C1 segment of cervical spinal cord (tissue), 14 donors: Measurements from ENCODE around the gene MTA3.
A peak's percentile ranks its signal among the peaks of the same experiment; 100 is the strongest.

Experiments used
- DNase-seq, 14 donors: peaks; one replicate each; lab custom pipeline; 2025; lab: John Stamatoyannopoulos, UW

Gene MTA3

DNA sequence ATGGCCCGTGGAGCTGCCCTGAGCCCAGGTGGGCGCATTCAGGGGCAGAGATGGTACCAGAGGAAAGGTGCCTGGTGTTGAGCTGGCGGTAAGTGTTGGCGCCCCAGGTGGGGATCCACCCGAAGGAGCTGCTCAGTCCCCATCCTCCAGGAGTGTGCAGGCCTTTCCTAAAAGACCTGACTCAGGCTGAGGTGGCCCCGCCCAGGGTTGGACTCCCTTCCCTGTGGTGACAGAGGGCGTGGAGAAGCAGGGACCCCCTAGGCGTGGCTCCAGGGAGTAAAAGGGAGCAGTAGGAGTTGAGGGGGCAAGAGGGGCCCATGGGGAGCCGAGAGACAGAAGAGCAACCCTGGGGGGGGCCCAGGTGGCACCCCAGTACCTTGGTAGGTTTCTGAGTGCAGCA is 193.1 kb downstream of the MTA3 start:
- no peak for DNase-seq

GRCh38 chr2:42762155-42762554 is 193.7 kb downstream of the MTA3 start:
- no peak for DNase-seq

DNA sequence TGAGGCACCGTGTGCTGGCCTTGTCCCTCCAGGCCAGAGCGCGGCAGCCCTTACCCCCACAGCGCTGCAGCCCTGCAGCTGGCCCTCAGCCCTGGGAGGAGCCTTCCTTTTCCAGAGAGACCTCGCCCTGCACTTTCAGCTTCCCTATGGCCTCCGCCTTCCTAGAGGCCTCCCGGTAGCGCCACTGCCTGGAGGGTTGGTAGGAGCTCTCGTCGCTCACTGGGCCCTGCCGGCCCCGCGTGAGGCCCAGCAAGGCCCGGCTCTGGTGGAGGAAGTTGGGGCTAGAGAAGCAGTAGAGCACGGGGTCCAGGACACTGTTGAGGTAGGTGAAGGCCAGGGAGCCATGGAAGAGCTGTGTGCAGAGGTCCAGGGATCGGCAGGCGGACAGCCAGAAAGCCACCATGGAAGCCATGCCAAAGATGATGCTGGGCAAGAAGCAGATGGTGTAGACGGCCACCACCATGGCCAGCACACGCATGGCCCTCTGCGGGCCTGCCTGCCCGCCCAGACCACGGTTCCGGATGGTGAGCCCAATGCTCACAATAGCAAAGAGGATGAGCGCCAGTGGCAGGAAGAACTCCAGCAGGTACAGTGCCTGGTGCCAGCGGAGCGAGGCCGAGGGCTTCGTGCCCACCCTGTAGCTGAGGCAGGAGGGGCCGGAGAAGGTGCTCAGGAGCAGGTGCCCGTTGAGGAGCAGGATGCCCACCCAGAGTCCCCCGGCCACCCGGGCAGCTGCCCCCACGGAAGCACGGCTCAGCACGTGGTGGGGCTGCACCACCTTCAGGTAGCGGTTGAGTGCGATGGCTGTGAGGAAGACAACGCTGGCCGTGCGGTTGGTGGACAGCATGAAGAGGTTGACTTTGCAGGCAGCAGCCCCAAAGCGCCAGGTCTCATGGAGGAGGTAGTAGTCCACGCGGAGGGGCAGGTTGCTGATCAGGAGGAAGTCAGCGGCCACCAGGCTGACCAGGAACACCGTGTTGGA is 194.7 kb downstream of the MTA3 start:
- DNase-seq = no peak

DNA sequence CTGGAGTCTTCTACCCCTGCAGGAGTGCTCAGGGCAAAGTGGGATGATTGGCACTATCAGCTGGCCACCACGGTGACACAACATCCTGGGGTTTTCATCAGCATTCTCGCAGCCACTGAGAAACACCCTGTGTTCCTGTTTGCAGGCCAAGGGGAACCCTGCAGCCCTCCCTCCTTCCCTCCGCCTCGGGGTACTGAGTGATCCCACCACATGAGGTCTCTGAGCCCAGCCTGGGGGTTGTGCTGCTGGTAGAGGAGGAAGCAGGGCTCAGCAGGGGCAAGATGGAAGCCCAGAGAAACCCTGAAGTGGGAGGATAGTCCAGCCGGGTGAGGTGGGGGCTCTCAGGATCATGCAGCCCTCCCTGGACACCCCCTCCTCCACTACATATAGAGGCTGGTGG is 195.7 kb downstream of the MTA3 start, which contains the start of gene OXER1:
Gene OXER1 (minus strand): TSS at position 40 of the 400 bp plus-strand sequence. CDS start 73 bp downstream, outside the sequence.
- peak in 1 of 14 donors; percentile 31 for DNase-seq

GRCh38 chr2:42764901-42765300 is 196.5 kb downstream of the MTA3 start:
- DNase-seq = no peak

GRCh38 chr2:42765686-42766085 is 197.3 kb downstream of the MTA3 start:
- DNase-seq = no peak

DNA sequence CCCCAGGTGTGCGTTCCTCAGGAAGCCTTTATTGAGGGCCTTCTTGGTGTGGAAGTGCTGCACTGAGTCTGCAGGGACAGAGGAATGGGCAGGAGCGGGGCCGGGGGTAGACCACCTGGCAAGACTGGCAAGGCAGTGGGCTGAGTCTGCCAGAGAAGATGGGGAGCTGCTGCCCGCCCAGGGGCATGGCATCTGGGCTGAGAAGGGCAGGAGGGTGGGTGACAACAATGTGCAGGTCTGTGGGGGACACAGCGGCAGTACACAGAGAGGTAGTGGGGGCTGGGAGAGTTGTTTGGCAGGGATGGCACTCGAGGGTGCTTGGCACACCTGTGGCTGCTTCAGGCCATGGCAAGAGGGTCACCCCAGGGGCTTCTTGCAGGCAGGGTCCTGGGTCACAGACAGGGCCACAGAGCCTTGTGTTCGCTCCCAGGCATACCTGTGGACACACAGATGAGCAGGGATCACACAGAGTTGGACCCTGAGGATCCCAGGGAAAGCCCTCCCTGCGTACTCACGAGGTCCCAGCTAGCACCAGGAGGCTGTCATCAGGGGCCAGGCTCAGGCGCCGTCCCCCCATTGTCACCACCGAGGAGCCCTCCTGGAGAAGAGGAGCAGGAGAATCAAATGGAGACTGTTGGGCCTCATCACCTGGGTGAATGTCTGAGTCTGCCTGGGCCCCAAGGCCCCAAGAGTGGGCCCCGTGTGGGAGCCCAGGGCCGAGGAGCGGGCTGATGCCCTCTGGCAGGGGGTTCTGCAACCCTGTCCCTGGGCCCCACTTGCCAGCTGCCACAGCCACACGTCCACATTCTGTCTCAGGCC is 198.9 kb downstream of the MTA3 start:
- no peak for DNase-seq

- no peak for DNase-seq
These were observed 199.7 kb downstream of the MTA3 start for GRCh38 chr2:42767899-42768705.

- DNase-seq = no peak
These were observed 200.3 kb downstream of the MTA3 start for GRCh38 chr2:42768706-42769256.

GRCh38 chr2:42769583-42770287 is 201.3 kb downstream of the MTA3 start:
- no peak for DNase-seq

- DNase-seq = peak in 5 of 14 donors; percentile 24 to 71 (median 42)
These were observed 202.1 kb downstream of the MTA3 start for GRCh38 chr2:42770288-42771131.

GRCh38 chr2:42771546-42772153 is 203.2 kb downstream of the MTA3 start:
- no peak for DNase-seq

- no peak for DNase-seq
These were observed 206.8 kb downstream of the MTA3 start for GRCh38 chr2:42775186-42775585.

DNA sequence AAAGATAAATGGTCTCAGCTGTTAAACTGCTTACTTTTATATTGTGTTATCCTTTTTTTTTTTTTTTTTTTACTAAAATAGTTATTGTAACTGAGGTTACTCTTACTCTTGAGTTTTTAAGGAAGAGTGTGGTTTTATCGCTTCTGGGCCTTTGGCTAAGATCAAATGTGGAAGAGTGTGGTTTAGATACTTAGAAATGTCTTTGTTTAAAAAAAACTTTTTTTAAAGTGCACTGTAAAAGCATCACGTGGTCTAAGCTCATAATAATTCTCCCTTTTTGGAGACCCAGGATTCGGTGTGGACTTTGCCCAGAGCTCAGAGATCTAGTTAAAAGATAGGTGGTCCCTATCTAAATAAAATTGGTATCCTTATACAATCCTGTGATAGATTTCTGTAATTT is 207.4 kb downstream of the MTA3 start:
- no peak for DNase-seq

DNA sequence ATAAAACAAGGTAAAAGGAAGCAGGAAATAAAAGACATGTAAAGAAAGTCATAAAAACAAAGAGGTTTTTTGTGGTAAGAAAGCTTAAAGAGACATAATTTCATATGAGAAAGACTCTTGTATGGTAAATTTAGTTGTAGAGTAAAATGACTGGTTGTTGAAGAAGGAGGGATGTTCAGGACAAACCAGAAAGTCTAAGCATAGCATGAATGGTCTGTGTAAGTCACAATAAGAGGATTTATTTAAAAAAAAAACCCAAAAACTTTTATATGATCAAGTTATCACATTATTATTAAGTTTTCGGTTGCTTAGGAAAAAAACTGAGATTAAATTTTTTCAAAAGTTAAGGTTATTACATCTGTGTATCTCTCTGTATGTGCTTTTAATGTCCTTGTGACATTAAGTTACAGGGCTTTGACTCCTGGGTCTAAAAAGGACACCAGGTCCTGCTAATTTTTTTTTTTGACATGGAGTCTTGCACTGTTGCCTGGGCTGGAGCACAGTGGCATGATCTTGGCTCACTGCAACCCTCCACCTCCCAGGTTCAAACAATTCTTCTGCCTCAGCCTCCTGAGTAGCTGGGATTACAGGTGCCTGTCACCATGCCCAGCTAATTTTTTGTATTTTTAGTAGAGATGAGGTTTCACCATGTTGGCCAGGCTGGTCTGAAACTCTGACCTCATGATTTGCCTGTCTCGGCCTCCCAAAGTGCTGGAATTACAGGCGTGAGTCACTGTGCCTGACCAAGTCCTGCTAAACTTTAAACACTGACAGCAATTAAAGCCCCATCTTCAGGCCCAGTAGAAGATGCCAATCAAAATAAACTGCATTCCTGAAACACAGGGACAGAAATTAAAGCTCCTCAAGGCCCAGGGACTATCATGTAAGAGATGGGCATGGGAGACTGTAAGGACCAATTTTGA is 209.7 kb downstream of the MTA3 start:
- DNase-seq = no peak

DNA sequence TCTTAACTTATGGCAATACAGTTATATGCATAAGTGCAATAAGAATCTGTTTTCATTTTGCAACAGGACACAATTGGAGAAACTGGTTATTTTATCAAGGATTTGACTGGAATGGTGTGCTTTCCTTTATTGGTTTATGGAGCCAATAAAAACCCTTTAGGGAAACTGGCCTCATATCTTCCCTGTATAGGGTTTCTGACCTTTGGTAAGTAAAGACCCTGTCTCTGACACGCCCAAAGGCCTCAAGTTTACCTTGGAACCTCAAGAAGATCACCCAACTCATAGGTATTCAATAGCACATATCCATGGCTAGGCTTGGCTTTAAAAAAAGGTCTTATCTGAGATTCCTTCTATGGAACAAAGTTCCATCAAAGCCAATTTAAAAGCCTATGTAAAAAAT is 212.7 kb downstream of the MTA3 start:
- DNase-seq = no peak

GRCh38 chr2:42783511-42783910 is 215.1 kb downstream of the MTA3 start:
- DNase-seq = no peak
